Peyer's patch (tissue), 4 donors: ENCODE measurements around the gene OR2D3.

Experiments
- CTCF ChIP-seq, 6 experiments: fragments of 450-650 bp in 4 of 6; fragments of 200-600 bp in 2 of 6; sonication (generic) in 1 of 6; IDR thresholded peaks; one replicate each; pipeline ENCODE4 v1.5.1; 2017 to 2019; ENCODE audit warnings: antibody characterized with exemption in 6 of 6, mild to moderate bottlenecking in 3 of 6, moderate library complexity in 1 of 6
- POLR2A ChIP-seq, 2 donors: fragments of 450-650 bp; IDR thresholded peaks; one replicate each; pipeline ENCODE4 v1.5.1; 2017; ENCODE audit warnings: antibody characterized with exemption in 2 of 2, mild to moderate bottlenecking in 2 of 2, moderate library complexity in 2 of 2

DNA sequence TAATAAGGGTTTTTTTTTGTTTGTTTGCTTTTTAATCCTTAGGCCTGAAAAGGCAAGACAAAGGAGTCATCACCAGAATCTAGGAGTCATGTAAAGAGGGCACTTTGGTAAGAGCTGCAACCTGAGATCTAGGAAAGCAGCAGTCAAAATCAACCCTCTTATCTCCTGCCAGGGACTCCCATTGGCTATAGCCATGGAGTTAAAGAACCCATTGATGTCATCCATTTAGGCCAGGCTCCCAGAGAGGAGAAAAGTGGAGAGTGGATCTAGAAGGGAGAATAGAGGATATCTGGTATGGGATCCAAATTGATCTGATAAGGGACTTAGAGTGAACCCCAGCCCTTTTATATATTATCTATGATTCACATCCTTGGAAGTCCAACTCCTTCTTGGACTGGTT is 41.3 kb downstream of the OR2D3 start:
- TF ChIP-seq CTCF (IDR thresholded peaks at IDR 0.05) (no peak), POLR2A (IDR thresholded peaks at IDR 0.05) (no peak)
